Midbrain (tissue), 1 donor: Measurements from ENCODE around the gene GPR6.

Source experiments
- DNase-seq: peaks from one replicate; lab custom pipeline; 2025; lab: John Stamatoyannopoulos, UW

The GPR6 gene

GRCh38 chr6:109999740-110000139, 21.6 kb downstream of the GPR6 start:
- no peak for DNase-seq

DNA sequence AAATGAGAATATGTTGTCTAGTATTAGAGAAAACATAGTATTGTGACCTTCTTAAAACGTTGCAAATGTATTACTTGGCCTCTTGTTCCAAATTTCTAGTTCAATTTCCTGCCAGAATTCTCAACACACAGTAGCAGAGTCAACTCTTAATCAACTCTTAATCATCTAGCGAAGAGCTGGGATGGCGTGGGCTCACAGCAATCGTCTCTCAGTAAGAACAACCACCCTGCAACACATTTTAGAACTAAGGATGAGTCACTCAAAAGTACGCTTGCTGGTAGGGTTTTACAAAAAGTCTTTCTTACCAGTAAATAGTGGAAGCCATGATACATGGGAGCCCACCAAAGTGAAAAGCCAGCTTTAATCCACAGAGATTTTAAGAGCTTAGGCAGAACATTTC, 24.6 kb downstream of the GPR6 start:
- DNase-seq: no peak

- DNase-seq: no peak
Observed at GRCh38 chr6:110013386-110013785, 35.3 kb downstream of the GPR6 start.

DNA sequence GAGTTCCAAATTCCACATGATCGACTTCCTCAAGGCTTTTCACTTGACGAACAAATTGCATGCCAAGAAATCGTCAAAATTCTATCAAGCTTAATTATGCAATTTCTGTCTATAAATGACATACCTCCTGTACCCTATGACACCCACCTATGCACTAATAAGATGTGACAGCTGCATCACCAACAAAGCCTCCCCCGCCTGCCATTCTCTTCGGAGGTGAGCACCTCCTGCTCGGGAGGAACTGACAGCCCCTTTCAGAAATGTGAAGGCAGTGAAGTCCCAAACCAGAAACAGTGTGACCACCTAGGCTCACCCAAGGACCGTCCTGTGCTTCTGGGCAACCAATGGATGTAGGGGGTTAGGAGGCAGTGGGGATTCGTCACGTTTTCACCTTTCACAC, 37.1 kb downstream of the GPR6 start:
- DNase-seq: no peak

- no peak for DNase-seq
Observed at GRCh38 chr6:110017306-110017705, 39.2 kb downstream of the GPR6 start.

- no peak for DNase-seq
Observed at GRCh38 chr6:110017946-110018345, 39.8 kb downstream of the GPR6 start.

DNA sequence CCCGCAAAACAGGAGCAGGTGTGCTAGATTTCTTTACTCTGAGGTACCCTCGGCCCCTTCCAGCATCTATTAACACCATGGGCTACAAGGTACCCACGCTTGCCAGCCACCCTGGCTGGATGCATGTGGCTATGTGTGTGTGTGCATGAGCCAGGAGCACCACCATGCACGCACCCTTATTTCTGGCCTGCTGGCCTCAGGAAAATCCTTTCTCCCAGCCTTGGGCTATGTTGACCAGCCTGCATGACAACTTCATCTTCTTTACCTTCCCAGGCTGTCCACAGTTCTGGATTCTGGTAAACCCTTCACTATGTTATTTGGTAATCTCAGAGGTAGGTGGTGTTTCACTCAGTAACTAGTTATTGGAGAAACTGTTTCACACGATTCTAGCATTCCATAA, 40.4 kb downstream of the GPR6 start:
- no peak for DNase-seq

GRCh38 chr6:110020888-110021287, 42.8 kb downstream of the GPR6 start:
- no peak for DNase-seq

GRCh38 chr6:110029144-110029543, 51.0 kb downstream of the GPR6 start:
- DNase-seq: no peak
